Naive B cell (primary cell): ENCODE measurements around the gene ITGB4. TPM values are rescaled to one million over a fixed set of nuclear protein-coding genes. Genes with fewer than 3 reads are reported as not detected.

Experiments used
- ATAC-seq, 2 donors: fragments of 150-1000 bp; cut with Tn5 transposase; 2 replicates each; pipeline ENCODE4 v1.10.0; 2021; ENCODE audit warnings: low read depth in 2 of 2, mild to moderate bottlenecking in 2 of 2, moderate library complexity in 2 of 2
- DNase-seq: peaks from one replicate; pipeline ENCODE4 v3.0.0; 2022
- H3K27ac Mint-ChIP-seq, 6 donors: one replicate each; pipeline ENCODE4 v1.8.0; 2020 to 2022; ENCODE audit warnings: mild to moderate bottlenecking in 6 of 6, mixed read lengths in 6 of 6, moderate library complexity in 5 of 6, inconsistent platforms in 2 of 6
- H3K27me3 Mint-ChIP-seq, 3 donors: one replicate each; pipeline ENCODE4 v1.8.0; 2021 to 2022; ENCODE audit warnings: mixed read lengths in 3 of 3, mild to moderate bottlenecking in 1 of 3
- H3K36me3 Mint-ChIP-seq, 2 donors: one replicate each; pipeline ENCODE4 v1.8.0; 2020 to 2022; ENCODE audit warnings: mixed read lengths in 2 of 2, inconsistent platforms in 1 of 2, mild to moderate bottlenecking in 1 of 2
- H3K4me1 Mint-ChIP-seq, 3 donors: one replicate each; pipeline ENCODE4 v1.8.0; 2020 to 2022; ENCODE audit warnings: mixed read lengths in 3 of 3, inconsistent platforms in 1 of 3, mild to moderate bottlenecking in 1 of 3, moderate library complexity in 1 of 3
- H3K4me3 Mint-ChIP-seq, 8 donors: one replicate each; pipeline ENCODE4 v1.8.0; 2020 to 2022; ENCODE audit warnings: mild to moderate bottlenecking in 8 of 8, mixed read lengths in 8 of 8, moderate library complexity in 8 of 8, inconsistent platforms in 2 of 8
- H3K9me3 Mint-ChIP-seq, 7 donors: one replicate each; pipeline ENCODE4 v1.8.0; 2020 to 2022; ENCODE audit warnings: mixed read lengths in 7 of 7, mild to moderate bottlenecking in 5 of 7, inconsistent platforms in 2 of 7, moderate library complexity in 1 of 7
- polyA plus RNA-seq, 6 donors: library from polyadenylated mRNA; unstranded; fragments of 300-500 nt; fragmentation: Illumina TruSeq; gene quantifications; one replicate each; pipeline ENCODE4 v1.2.3, GENCODE V29; 2021; ENCODE audit warnings: low read depth in 6 of 6

Gene ITGB4
- polyA plus RNA-seq, 6 donors from 2014 or later = 0.67 to 1.6 (median 1.1) TPM; not detected in 2

DNA sequence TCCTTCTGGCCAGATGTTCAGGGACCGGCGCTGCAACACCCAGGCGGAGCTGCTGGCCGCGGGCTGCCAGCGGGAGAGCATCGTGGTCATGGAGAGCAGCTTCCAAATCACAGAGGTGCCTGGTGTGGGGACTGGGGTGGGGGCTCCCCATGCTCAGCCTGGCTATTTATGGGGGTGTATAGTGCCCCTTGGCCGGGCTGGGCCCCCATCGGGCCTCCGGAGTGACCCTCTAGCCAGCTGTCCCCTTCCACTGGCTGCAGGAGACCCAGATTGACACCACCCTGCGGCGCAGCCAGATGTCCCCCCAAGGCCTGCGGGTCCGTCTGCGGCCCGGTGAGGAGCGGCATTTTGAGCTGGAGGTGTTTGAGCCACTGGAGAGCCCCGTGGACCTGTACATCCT lies 6.1 kb downstream of the ITGB4 start:
- H3K4me1 Mint-ChIP-seq = peaks cover 0 to 2% (median 0%) of the 10 kb centered on the region in 3 donors
- DNase-seq (no peak), ATAC-seq (no peak)
- no peak overlapping the region for H3K27ac Mint-ChIP-seq
- peaks cover 0 to 5% (median 0%) of the 10 kb centered on the region in 3 donors for H3K27me3 Mint-ChIP-seq
- no peaks in the 10 kb centered on the region for H3K36me3 Mint-ChIP-seq
- H3K9me3 Mint-ChIP-seq = no peaks in the 10 kb centered on the region
- H3K4me3 Mint-ChIP-seq = no peak overlapping the region

DNA sequence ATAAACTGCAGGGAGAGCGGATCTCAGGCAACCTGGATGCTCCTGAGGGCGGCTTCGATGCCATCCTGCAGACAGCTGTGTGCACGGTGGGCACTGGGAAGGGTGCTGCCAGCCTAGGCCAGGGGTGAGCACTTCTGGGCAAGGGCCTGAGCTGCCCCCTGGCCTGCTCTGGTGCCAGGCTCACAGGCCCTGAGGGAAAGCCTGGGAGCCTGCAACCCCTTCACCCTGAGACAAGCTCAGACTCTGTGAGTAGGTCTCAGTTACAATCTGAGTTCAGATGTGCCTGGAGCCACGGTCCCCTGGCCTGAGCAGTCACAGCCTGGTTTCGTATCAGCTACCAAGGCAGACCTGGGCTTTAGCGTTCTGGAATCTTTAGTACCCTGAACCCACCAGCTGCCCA lies 8.1 kb downstream of the ITGB4 start:
- ATAC-seq = no peak
- H3K36me3 Mint-ChIP-seq = no peaks in the 10 kb centered on the region
- no peaks in the 10 kb centered on the region for H3K9me3 Mint-ChIP-seq
- H3K4me3 Mint-ChIP-seq = no peak overlapping the region
- H3K27ac Mint-ChIP-seq = no peak overlapping the region
- H3K27me3 Mint-ChIP-seq = peaks cover 0 to 5% (median 0%) of the 10 kb centered on the region in 3 donors
- peaks cover 0 to 2% (median 1%) of the 10 kb centered on the region in 3 donors for H3K4me1 Mint-ChIP-seq
- DNase-seq = no peak

DNA sequence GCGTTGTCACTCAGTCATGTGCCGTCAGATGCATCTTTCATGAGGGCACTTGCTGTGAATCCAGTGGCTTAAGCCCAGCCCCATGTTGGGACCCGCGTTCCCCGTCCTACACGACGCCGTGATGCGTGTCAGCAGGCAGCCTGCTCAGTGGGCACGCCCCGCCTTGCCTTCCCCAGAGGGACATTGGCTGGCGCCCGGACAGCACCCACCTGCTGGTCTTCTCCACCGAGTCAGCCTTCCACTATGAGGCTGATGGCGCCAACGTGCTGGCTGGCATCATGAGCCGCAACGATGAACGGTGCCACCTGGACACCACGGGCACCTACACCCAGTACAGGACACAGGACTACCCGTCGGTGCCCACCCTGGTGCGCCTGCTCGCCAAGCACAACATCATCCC lies 8.8 kb downstream of the ITGB4 start:
- ATAC-seq = no peak
- no peak overlapping the region for H3K4me3 Mint-ChIP-seq
- H3K27me3 Mint-ChIP-seq = peaks cover 0 to under 1% (median 0%) of the 10 kb centered on the region in 3 donors

DNA sequence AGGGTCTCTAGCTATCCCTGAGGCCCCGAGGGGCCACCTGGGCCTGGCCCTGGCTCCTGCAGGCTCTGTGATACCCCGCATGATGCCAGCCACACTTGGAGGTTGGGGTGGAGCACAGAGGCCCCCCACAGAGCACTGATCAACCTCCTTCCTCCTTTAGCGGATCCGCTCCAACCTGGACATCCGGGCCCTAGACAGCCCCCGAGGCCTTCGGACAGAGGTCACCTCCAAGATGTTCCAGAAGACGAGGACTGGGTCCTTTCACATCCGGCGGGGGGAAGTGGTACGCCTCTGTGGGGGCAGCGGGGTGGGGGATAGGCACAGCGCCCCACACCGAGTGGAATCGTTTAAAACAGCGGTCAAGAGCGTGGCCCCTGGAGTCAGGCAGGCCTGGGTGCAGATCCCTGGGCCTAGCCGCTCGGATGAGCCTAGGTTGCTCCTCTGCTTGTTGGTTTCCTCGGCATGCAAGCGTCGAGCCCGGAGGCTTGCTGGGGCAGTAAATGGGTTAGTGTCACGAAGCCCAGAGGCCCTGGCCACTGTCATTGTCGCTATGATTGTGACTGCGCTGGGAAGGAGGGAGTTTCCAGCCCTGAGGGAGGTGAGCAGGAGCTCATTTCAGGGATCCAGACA lies 9.9 kb downstream of the ITGB4 start:
- peaks cover 0 to 1% (median 0%) of the 10 kb centered on the region in 7 donors for H3K9me3 Mint-ChIP-seq
- no peak for ATAC-seq
- DNase-seq = no peak
- no peak overlapping the region for H3K27ac Mint-ChIP-seq
- H3K4me3 Mint-ChIP-seq = no peak overlapping the region
- H3K4me1 Mint-ChIP-seq = peaks cover 0 to 8% (median 6%) of the 10 kb centered on the region in 3 donors
- H3K27me3 Mint-ChIP-seq = no peaks in the 10 kb centered on the region
- no peaks in the 10 kb centered on the region for H3K36me3 Mint-ChIP-seq

More for the DNA sequence above, 8.8 kb downstream of the ITGB4 start:
- H3K9me3 Mint-ChIP-seq = peaks cover 0 to 1% (median 0%) of the 10 kb centered on the region in 7 donors
- peaks cover 0 to 8% (median 6%) of the 10 kb centered on the region in 3 donors for H3K4me1 Mint-ChIP-seq
- H3K27ac Mint-ChIP-seq = no peak overlapping the region
- H3K36me3 Mint-ChIP-seq = no peaks in the 10 kb centered on the region
- no peak for DNase-seq

DNA sequence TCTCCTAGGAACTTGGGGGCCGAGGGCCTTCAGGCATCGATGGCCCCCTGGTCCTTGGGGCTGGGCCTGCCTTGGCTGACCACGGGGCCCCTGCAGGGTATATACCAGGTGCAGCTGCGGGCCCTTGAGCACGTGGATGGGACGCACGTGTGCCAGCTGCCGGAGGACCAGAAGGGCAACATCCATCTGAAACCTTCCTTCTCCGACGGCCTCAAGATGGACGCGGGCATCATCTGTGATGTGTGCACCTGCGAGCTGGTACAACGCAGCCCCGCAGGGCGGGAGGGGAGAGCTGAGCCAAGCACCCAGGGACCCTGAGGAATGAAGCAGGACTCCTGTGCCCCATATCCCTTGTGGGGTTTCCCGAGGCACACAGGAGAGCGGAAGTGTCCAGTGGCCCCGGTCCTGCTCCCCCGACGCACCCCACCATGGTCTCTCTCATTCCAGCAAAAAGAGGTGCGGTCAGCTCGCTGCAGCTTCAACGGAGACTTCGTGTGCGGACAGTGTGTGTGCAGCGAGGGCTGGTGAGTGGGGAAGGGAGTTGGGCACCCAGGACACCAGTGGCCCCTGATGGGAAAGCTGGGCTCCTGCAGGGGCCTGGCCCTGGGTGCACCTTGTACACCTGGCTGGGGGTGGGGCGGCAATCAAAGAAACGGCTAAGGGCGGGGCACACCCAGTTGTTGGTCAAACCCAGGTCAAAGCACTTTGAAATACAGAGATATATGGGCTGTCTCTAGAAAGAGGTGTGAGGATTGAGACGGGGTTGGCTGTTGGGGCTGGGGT lies 10.6 kb downstream of the ITGB4 start:
- H3K27ac Mint-ChIP-seq = no peak overlapping the region
- no peaks in the 10 kb centered on the region for H3K36me3 Mint-ChIP-seq
- H3K9me3 Mint-ChIP-seq = peaks cover 0 to 1% (median 0%) of the 10 kb centered on the region in 7 donors
- H3K4me3 Mint-ChIP-seq = peak overlapping the region in 1 of 8 donors; percentile 58
- H3K4me1 Mint-ChIP-seq = peaks cover 0 to 8% (median 6%) of the 10 kb centered on the region in 3 donors
- no peaks in the 10 kb centered on the region for H3K27me3 Mint-ChIP-seq
- DNase-seq (no peak), ATAC-seq (no peak)

DNA sequence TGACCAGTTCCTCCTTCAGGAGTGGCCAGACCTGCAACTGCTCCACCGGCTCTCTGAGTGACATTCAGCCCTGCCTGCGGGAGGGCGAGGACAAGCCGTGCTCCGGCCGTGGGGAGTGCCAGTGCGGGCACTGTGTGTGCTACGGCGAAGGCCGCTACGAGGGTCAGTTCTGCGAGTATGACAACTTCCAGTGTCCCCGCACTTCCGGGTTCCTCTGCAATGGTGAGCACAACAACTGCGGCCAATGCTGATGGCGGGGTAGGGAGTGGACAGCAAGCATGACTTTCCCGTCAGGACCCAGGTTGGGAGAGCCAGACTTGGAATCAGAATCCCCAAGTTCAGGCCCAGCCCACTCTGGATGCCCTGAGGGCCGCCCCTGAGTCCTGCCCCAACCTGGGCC lies 12.2 kb downstream of the ITGB4 start:
- no peak overlapping the region for H3K27ac Mint-ChIP-seq
- H3K9me3 Mint-ChIP-seq = peaks cover 0 to 1% (median 0%) of the 10 kb centered on the region in 7 donors
- no peak for ATAC-seq
- peaks cover 7 to 13% (median 8%) of the 10 kb centered on the region in 3 donors for H3K4me1 Mint-ChIP-seq
- DNase-seq = no peak
- no peaks in the 10 kb centered on the region for H3K36me3 Mint-ChIP-seq
- peaks cover 0 to 7% (median 0%) of the 10 kb centered on the region in 3 donors for H3K27me3 Mint-ChIP-seq
- no peak overlapping the region for H3K4me3 Mint-ChIP-seq

DNA sequence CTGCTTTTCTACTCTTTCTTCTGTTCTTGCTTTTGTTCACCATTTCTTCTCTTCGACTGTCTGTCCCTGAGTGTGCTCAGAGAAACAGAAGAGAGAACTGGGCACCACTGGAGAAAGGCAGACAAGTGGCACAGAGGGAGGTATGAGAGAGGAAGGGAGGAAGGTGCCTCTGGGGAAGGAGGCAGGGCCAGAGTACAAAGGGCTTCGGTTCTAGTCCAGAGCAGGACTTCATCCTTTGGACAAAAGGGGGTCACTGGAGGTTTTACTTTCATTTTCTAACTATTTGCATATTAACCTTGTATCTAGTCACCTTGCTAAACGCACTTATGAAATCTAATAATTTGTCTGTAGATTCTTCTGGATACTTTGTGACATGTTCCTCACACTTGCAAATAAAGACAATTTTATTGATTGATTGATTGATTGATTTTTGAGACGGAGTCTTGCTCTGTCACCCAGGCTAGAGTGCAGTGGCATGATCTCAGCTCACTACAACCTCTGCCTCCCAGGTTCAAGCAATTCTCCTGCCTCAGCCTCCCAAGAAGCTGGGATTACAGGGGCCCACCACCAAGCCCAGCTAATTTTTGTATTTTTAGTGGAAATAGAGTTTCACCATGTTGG lies 13.5 kb downstream of the ITGB4 start:
- Mint-ChIP-seq H3K36me3 (no peaks in the 10 kb centered on the region), H3K9me3 (peaks cover 0 to 1% (median 0%) of the 10 kb centered on the region in 7 donors), H3K4me1 (peaks cover 8 to 15% (median 8%) of the 10 kb centered on the region in 3 donors), H3K4me3 (no peak overlapping the region), H3K27me3 (peaks cover 0 to 7% (median 0%) of the 10 kb centered on the region in 3 donors), H3K27ac (peak overlapping the region in 2 of 6 donors; percentile 8 to 14)
- ATAC-seq = no peak
- no peak for DNase-seq

DNA sequence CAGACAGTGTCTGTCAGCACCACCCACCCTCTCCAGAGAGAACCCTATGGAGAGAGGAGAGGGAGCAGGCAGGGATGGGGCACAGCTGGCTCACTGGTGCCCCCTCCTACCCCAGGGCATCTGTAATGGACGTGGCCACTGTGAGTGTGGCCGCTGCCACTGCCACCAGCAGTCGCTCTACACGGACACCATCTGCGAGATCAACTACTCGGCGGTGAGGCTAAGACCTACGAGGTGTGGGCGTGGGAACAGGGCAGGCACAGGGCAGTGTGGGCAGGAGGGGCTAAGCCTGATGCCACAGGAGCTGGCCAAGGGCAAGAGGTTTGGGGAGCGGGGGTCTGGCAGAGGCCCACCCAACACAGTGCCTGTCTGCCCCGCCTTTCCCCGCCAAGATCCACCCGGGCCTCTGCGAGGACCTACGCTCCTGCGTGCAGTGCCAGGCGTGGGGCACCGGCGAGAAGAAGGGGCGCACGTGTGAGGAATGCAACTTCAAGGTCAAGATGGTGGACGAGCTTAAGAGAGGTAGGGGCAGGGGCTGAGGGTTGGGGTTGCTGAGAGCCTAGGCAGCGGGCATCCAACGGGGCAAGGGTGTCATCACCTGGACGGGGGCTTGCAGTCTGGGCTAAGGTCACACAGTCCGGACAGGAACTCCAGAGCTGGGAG lies 15.0 kb downstream of the ITGB4 start:
- Mint-ChIP-seq H3K27me3 (peaks cover 0 to 7% (median 0%) of the 10 kb centered on the region in 3 donors), H3K27ac (peak overlapping the region in 2 of 6 donors; percentile 86 to 98), H3K4me1 (peaks cover 8 to 15% (median 8%) of the 10 kb centered on the region in 3 donors), H3K9me3 (peaks cover 0 to 1% (median 0%) of the 10 kb centered on the region in 7 donors), H3K36me3 (no peaks in the 10 kb centered on the region), H3K4me3 (no peak overlapping the region)
- ATAC-seq (no peak), DNase-seq (no peak)

DNA sequence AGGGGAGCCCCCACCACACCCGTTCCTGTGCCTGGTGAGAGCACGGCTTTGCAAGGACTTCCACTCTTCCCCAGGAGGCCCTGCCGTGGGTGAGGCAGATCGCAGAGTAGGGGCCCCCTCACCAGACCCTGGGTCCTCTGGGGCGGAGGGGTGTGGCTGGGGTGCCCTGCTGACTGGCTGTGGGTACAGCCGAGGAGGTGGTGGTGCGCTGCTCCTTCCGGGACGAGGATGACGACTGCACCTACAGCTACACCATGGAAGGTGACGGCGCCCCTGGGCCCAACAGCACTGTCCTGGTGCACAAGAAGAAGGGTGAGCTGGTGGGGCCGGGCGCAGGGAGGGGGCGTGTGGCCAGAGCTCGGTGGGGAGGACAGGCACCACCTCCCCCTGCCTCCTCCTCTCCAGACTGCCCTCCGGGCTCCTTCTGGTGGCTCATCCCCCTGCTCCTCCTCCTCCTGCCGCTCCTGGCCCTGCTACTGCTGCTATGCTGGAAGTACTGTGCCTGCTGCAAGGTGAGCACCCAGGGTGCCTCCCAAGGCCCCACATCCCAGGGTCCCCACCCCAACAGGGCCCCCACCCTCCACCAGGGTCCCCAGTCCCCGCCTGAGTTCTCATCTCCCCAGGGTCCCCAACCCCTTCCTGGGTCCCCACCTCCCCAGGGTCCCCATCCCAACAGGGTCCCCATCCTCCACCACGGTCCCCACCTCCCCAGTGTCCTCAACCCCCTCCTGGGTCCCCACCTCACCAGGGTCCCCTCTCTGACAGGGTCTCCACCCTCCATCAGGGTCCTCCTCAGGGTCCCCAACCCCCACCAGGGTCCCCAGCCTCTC lies 16.1 kb downstream of the ITGB4 start:
- no peaks in the 10 kb centered on the region for H3K36me3 Mint-ChIP-seq
- no peak overlapping the region for H3K4me3 Mint-ChIP-seq
- H3K27ac Mint-ChIP-seq = no peak overlapping the region
- H3K27me3 Mint-ChIP-seq = peaks cover 0 to 7% (median 0%) of the 10 kb centered on the region in 3 donors
- H3K9me3 Mint-ChIP-seq = peaks cover 0 to 1% (median 0%) of the 10 kb centered on the region in 7 donors
- peaks cover 8 to 15% (median 8%) of the 10 kb centered on the region in 3 donors for H3K4me1 Mint-ChIP-seq
- no peak for ATAC-seq
- no peak for DNase-seq

DNA sequence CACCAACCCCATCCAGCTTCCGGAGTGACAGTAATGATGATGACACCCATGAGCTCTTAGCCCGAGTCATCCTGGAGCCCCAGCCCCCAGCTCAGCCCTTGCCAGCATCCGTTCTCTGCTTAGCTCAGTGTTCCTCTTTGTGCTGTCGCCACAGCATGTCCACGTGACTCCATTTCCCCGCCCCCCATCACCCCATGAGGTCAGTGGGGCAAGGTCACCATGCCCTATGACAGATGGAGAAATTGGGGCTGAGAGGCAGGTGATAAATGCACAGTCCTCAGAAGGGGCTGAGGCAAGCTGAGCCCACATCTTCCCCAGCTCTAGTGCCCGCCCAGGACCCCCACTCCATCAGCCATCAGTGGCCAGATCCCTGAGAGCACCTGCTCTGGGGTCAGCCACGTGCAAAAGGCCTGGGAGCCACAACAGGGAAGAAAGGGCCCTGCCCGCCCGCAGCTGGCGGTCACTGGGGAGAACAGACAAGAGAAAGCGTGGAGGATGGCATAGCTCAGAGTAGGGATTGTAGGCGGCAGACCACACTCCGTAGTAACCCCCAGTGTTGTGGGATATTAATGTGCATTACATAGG lies 17.1 kb downstream of the ITGB4 start:
- peak overlapping the region in 1 of 6 donors; percentile 78 for H3K27ac Mint-ChIP-seq
- no peaks in the 10 kb centered on the region for H3K36me3 Mint-ChIP-seq
- H3K4me3 Mint-ChIP-seq = no peak overlapping the region
- ATAC-seq (no peak), DNase-seq (no peak)
- peaks cover 0 to 7% (median 0%) of the 10 kb centered on the region in 3 donors for H3K27me3 Mint-ChIP-seq
- H3K9me3 Mint-ChIP-seq = peaks cover 0 to 1% (median 0%) of the 10 kb centered on the region in 7 donors
- peaks cover 8 to 15% (median 8%) of the 10 kb centered on the region in 3 donors for H3K4me1 Mint-ChIP-seq

DNA sequence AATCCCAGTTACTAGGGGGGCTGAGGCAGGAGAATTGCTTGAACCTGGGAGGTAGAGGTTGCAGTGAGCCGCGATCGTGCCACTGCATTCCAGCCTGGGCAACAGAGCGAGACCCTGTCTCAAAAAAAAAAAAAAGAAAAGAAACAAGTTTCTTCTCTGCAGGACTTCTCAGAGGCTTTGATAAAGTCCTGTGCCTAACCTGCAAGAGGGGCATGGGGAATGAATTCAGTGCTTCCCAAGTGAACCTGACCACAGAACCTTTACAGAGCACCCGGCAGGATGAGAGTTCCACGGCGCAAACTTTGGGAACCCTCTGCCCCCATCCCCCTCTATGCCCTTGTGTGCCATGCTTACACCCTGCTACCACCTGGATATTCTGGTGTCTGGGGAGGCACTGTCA lies 17.9 kb downstream of the ITGB4 start:
- DNase-seq (no peak), ATAC-seq (no peak)
- no peaks in the 10 kb centered on the region for H3K36me3 Mint-ChIP-seq
- H3K4me1 Mint-ChIP-seq = peaks cover 7 to 15% (median 8%) of the 10 kb centered on the region in 3 donors
- H3K27ac Mint-ChIP-seq = no peak overlapping the region
- no peak overlapping the region for H3K4me3 Mint-ChIP-seq
- H3K27me3 Mint-ChIP-seq = peaks cover 0 to 7% (median 0%) of the 10 kb centered on the region in 3 donors
- H3K9me3 Mint-ChIP-seq = peaks cover 0 to 1% (median 0%) of the 10 kb centered on the region in 7 donors

DNA sequence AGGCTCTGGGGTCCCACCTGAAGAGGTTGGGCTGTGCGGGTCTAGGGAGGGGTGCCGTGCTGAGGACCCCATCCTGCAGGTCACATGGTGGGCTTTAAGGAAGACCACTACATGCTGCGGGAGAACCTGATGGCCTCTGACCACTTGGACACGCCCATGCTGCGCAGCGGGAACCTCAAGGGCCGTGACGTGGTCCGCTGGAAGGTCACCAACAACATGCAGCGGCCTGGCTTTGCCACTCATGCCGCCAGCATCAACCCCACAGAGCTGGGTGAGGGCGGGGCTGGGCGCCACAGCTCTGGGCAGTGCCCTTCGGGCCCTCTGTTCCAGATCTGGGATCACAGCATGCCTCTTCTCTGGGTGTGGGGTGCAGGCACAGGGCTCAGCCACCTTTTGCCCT lies 18.5 kb downstream of the ITGB4 start:
- H3K27ac Mint-ChIP-seq = no peak overlapping the region
- H3K4me3 Mint-ChIP-seq = no peak overlapping the region
- no peaks in the 10 kb centered on the region for H3K36me3 Mint-ChIP-seq
- no peak for DNase-seq
- no peaks in the 10 kb centered on the region for H3K9me3 Mint-ChIP-seq
- peaks cover under 1 to 9% (median 8%) of the 10 kb centered on the region in 3 donors for H3K4me1 Mint-ChIP-seq
- ATAC-seq = no peak
- H3K27me3 Mint-ChIP-seq = peaks cover 0 to 7% (median 0%) of the 10 kb centered on the region in 3 donors
